WTC11 (cell line): ENCODE results near the gene NACC2. TPM values are rescaled to one million over a fixed set of nuclear protein-coding genes. Genes with fewer than 3 reads are reported as not detected.
A peak's percentile ranks its signal among the peaks of the same experiment; 100 is the strongest.

Experiments
- ATAC-seq: fragments of 200-7000 bp; cut with Tn5 transposase; 2 replicates; pipeline ENCODE4 v1.10.0; 2021; ENCODE audit warnings: mild to moderate bottlenecking, moderate library complexity
- CTCF ChIA-PET: fragments of 300-600 bp; sonication (Branson Sonifier 250); formaldehyde crosslinking; loops from one replicate; lab custom pipeline; 2021; ENCODE audit warnings: antibody characterized with exemption; lab: Charles Lee
- POLR2A ChIA-PET: fragments of 350-600 bp; sonication (Branson Sonifier 250); formaldehyde crosslinking; loops from one replicate; lab custom pipeline; 2021; ENCODE audit warnings: antibody characterized with exemption; lab: Charles Lee
- DNase-seq: peaks from one replicate; pipeline ENCODE4 v3.0.0; 2021; ENCODE audit warnings: low spot score
- H3K27ac Mint-ChIP-seq: 2 replicates; pipeline ENCODE4 v1.8.0; 2021; ENCODE audit warnings: mixed read lengths
- H3K27me3 Mint-ChIP-seq: 2 replicates; pipeline ENCODE4 v1.8.0; 2021; ENCODE audit warnings: low read depth, mild to moderate bottlenecking, moderate library complexity, mixed read lengths
- H3K36me3 Mint-ChIP-seq: 2 replicates; pipeline ENCODE4 v1.8.0; 2021; ENCODE audit warnings: mixed read lengths
- H3K4me1 Mint-ChIP-seq: 2 replicates; pipeline ENCODE4 v1.8.0; 2022; ENCODE audit warnings: mixed read lengths
- H3K4me3 Mint-ChIP-seq: 2 replicates; pipeline ENCODE4 v1.8.0; 2021; ENCODE audit warnings: mild to moderate bottlenecking, moderate library complexity, mixed read lengths
- H3K9me3 Mint-ChIP-seq: 2 replicates; pipeline ENCODE4 v1.8.0; 2021; ENCODE audit warnings: mixed read lengths
- ATF1 ChIP-seq: sonication (generic); formaldehyde crosslinking; IDR thresholded peaks from 2 replicates; pipeline ENCODE4 v1.8.1; 2023; ENCODE audit warnings: mild to moderate bottlenecking, moderate library complexity, missing genetic modification reagents
- GABPB1 ChIP-seq: sonication (generic); formaldehyde crosslinking; IDR thresholded peaks from 2 replicates; pipeline ENCODE4 v1.8.1; 2023; ENCODE audit warnings: mild to moderate bottlenecking, missing genetic modification reagents
- JUN ChIP-seq: sonication (generic); formaldehyde crosslinking; IDR thresholded peaks from 2 replicates; pipeline ENCODE4 v1.8.0; 2023; ENCODE audit warnings: mild to moderate bottlenecking, missing genetic modification reagents
- KAT7 ChIP-seq: sonication (generic); formaldehyde crosslinking; IDR thresholded peaks from 2 replicates; pipeline ENCODE4 v1.8.1; 2023; ENCODE audit warnings: missing genetic modification reagents, mild to moderate bottlenecking, borderline replicate concordance
- MYBL2 ChIP-seq: sonication (generic); formaldehyde crosslinking; IDR thresholded peaks from 2 replicates; pipeline ENCODE4 v1.8.1; 2023; ENCODE audit warnings: mild to moderate bottlenecking, moderate library complexity, missing genetic modification reagents
- NFE2L1 ChIP-seq: sonication (generic); formaldehyde crosslinking; IDR thresholded peaks from 2 replicates; pipeline ENCODE4 v1.8.1; 2023; ENCODE audit warnings: missing genetic modification reagents
- SMAD4 ChIP-seq: sonication (generic); formaldehyde crosslinking; IDR thresholded peaks from 2 replicates; pipeline ENCODE4 v1.8.0; 2022; ENCODE audit warnings: mild to moderate bottlenecking, missing genetic modification reagents
- SP1 ChIP-seq: sonication (generic); formaldehyde crosslinking; conservative IDR thresholded peaks from 2 replicates; pipeline ENCODE4 v1.8.1; 2022; ENCODE audit warnings: missing genetic modification reagents
- TCF7 ChIP-seq: sonication (generic); formaldehyde crosslinking; IDR thresholded peaks from 2 replicates; pipeline ENCODE4 v1.8.0; 2022; ENCODE audit warnings: mild to moderate bottlenecking, low read depth, missing genetic modification reagents, moderate library complexity
- TEAD4 ChIP-seq: sonication (generic); formaldehyde crosslinking; IDR thresholded peaks from 2 replicates; pipeline ENCODE4 v1.8.0; 2022; ENCODE audit warnings: mild to moderate bottlenecking, missing genetic modification reagents
- ZBTB21 ChIP-seq: sonication (generic); formaldehyde crosslinking; IDR thresholded peaks from 2 replicates; pipeline ENCODE4 v1.8.1; 2023; ENCODE audit warnings: mild to moderate bottlenecking, missing genetic modification reagents, borderline replicate concordance
- ZNF138 ChIP-seq: sonication (generic); formaldehyde crosslinking; conservative IDR thresholded peaks from 2 replicates; pipeline ENCODE4 v1.8.1; 2022; ENCODE audit warnings: mild to moderate bottlenecking, moderate library complexity, missing genetic modification reagents
- ZNF219 ChIP-seq: sonication (generic); formaldehyde crosslinking; IDR thresholded peaks from 2 replicates; pipeline ENCODE4 v1.8.0; 2023; ENCODE audit warnings: missing genetic modification reagents, mild to moderate bottlenecking, borderline replicate concordance
- total RNA-seq: library from RNA; stranded (reverse); gene quantifications from 3 replicates; pipeline ENCODE4 v1.2.3, GENCODE V29; 2021
- TF ChIP-seq, protein P1 (sequence below): fragments of 250-450 bp; sonication (Bioruptor Pico); IDR thresholded peaks from 2 replicates; pipeline ENCODE4 v1.9.0; 2021; ENCODE audit warnings: mild to moderate bottlenecking, borderline replicate concordance
- TF ChIP-seq, protein P2 (sequence below): fragments of 200-600 bp; IDR thresholded peaks from 2 replicates; pipeline ENCODE4 v1.8.0; 2022; ENCODE audit warnings: antibody characterized with exemption
- TF ChIP-seq, protein P3 (sequence below): sonication (generic); formaldehyde crosslinking; IDR thresholded peaks from 2 replicates; pipeline ENCODE4 v1.8.1; 2023; ENCODE audit warnings: mild to moderate bottlenecking, missing genetic modification reagents, borderline replicate concordance
- TF ChIP-seq, protein P4 (sequence below): fragments of 250-450 bp; sonication (Bioruptor Pico); IDR thresholded peaks from 2 replicates; pipeline ENCODE4 v1.9.0; 2021; ENCODE audit warnings: moderate library complexity, mild to moderate bottlenecking, inconsistent platforms, borderline replicate concordance

NACC2 gene
- total RNA-seq, 1 experiment from 2014 or later: 17.1 TPM

DNA sequence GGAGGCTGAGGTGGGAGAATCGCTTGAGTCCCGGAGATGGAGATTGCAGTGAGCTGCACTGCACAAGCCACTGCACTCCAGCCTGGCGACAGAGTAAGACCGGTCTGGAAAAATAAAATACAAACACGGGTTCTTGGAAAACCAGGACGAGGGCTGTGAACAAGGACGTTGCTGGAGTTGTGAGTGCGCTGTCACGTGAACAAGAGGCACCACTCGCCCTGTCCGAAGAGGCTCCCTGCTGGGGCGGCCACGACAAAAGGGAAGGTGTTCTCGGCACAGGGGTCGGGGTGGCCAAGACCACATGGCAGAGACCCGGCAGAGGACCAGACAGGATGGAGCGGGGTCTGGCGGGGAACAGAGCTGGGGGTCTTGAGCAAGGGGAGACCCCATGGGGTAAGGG lies 103.3 kb downstream of the NACC2 start:
- no peak overlapping the region; the same call in none of the 2 replicates for H3K27ac Mint-ChIP-seq
- DNase-seq: no peak
- H3K9me3 Mint-ChIP-seq: no peaks in the 10 kb centered on the region
- H3K4me3 Mint-ChIP-seq: no peak overlapping the region
- POLR2A ChIA-PET: no interaction called here
- CTCF ChIA-PET: interaction anchor here (0.6 to 4.3 kb wide), 4 partner anchors 9 to 202 kb away, joined by 3 to 17 read pairs (median 7); no protein-coding TSS in a partner anchor
- H3K4me1 Mint-ChIP-seq: peaks cover 23% of the 10 kb centered on the region
- H3K36me3 Mint-ChIP-seq: no peaks in the 10 kb centered on the region
- ATAC-seq: no peak
- no peaks in the 10 kb centered on the region for H3K27me3 Mint-ChIP-seq
- TF ChIP-seq, protein P1, sequence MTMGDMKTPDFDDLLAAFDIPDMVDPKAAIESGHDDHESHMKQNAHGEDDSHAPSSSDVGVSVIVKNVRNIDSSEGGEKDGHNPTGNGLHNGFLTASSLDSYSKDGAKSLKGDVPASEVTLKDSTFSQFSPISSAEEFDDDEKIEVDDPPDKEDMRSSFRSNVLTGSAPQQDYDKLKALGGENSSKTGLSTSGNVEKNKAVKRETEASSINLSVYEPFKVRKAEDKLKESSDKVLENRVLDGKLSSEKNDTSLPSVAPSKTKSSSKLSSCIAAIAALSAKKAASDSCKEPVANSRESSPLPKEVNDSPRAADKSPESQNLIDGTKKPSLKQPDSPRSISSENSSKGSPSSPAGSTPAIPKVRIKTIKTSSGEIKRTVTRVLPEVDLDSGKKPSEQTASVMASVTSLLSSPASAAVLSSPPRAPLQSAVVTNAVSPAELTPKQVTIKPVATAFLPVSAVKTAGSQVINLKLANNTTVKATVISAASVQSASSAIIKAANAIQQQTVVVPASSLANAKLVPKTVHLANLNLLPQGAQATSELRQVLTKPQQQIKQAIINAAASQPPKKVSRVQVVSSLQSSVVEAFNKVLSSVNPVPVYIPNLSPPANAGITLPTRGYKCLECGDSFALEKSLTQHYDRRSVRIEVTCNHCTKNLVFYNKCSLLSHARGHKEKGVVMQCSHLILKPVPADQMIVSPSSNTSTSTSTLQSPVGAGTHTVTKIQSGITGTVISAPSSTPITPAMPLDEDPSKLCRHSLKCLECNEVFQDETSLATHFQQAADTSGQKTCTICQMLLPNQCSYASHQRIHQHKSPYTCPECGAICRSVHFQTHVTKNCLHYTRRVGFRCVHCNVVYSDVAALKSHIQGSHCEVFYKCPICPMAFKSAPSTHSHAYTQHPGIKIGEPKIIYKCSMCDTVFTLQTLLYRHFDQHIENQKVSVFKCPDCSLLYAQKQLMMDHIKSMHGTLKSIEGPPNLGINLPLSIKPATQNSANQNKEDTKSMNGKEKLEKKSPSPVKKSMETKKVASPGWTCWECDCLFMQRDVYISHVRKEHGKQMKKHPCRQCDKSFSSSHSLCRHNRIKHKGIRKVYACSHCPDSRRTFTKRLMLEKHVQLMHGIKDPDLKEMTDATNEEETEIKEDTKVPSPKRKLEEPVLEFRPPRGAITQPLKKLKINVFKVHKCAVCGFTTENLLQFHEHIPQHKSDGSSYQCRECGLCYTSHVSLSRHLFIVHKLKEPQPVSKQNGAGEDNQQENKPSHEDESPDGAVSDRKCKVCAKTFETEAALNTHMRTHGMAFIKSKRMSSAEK: no peak
- no peak for TF ChIP-seq NFE2L1
- TF ChIP-seq TEAD4 (CRISPR knock-in tag): no peak
- no peak for TF ChIP-seq ZNF138
- TF ChIP-seq, protein P2, sequence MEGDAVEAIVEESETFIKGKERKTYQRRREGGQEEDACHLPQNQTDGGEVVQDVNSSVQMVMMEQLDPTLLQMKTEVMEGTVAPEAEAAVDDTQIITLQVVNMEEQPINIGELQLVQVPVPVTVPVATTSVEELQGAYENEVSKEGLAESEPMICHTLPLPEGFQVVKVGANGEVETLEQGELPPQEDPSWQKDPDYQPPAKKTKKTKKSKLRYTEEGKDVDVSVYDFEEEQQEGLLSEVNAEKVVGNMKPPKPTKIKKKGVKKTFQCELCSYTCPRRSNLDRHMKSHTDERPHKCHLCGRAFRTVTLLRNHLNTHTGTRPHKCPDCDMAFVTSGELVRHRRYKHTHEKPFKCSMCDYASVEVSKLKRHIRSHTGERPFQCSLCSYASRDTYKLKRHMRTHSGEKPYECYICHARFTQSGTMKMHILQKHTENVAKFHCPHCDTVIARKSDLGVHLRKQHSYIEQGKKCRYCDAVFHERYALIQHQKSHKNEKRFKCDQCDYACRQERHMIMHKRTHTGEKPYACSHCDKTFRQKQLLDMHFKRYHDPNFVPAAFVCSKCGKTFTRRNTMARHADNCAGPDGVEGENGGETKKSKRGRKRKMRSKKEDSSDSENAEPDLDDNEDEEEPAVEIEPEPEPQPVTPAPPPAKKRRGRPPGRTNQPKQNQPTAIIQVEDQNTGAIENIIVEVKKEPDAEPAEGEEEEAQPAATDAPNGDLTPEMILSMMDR: no peak
- TF ChIP-seq, all 79 proteins: peak for 0

DNA sequence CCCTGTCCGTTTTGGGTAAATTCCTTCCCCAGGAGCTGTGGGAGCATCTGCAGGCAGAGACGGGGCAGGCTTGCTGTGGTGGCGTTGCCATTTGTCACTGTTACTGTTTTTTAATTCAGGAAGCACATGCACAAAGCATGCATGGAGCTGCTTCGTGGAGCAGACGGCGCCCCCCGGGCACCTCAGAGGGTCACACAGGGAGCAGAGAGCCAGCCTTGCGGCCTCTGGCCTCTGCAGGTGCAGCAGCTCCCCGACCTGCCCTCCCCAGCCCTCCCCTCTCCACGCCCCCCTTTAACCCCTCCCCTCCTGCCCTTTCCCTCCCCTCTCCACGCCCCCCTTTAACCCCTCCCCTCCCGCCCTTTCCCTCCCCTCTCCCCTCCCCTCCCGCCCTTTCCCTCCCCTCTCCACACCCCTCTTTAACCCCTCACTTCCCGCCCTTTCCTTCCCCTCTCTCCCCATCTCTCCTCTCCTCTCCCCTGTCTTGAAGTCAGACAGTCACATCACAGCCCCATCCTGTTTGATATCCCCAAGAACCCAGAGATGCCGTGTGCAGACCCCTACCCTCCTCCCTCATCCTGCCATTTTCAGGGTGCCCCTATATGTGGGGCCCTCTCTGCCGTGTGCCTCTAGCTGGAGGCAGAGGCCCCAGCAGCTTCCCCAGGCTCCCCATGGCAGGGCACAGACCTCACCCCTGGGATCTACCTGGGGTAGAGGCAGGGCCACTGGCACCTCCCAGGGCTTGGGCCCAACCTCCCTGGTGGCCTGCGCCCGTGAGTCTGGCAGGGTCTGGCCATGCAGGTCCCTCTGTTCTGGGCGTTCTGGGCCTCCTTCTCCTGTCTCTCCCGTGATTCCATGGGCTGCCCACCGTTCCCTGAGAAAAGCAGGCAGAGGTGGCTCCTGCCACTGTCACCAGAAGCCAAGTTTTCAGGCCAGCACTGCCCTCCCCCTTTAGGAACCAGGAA lies 104.3 kb downstream of the NACC2 start:
- peak; percentile 64 for DNase-seq
- Mint-ChIP-seq H3K4me3 (no peak overlapping the region), H3K27me3 (no peaks in the 10 kb centered on the region), H3K27ac (no peak overlapping the region), H3K4me1 (peaks cover 23% of the 10 kb centered on the region), H3K9me3 (no peaks in the 10 kb centered on the region), H3K36me3 (no peaks in the 10 kb centered on the region)
- POLR2A ChIA-PET: no interaction called here
- CTCF ChIA-PET: interaction anchor here (0.9 to 4.3 kb wide), 7 partner anchors 10 to 148 kb away, joined by 3 to 17 read pairs (median 4); no protein-coding TSS in a partner anchor
- TF ChIP-seq TCF7 (CRISPR knock-in tag) (no peak), ATF1 (no peak), KAT7 (CRISPR knock-in tag) (no peak), SP1 (CRISPR knock-in tag) (peak; percentile 47; the same call in 1 of the 2 replicates)
- ATAC-seq: peak; percentile 14

DNA sequence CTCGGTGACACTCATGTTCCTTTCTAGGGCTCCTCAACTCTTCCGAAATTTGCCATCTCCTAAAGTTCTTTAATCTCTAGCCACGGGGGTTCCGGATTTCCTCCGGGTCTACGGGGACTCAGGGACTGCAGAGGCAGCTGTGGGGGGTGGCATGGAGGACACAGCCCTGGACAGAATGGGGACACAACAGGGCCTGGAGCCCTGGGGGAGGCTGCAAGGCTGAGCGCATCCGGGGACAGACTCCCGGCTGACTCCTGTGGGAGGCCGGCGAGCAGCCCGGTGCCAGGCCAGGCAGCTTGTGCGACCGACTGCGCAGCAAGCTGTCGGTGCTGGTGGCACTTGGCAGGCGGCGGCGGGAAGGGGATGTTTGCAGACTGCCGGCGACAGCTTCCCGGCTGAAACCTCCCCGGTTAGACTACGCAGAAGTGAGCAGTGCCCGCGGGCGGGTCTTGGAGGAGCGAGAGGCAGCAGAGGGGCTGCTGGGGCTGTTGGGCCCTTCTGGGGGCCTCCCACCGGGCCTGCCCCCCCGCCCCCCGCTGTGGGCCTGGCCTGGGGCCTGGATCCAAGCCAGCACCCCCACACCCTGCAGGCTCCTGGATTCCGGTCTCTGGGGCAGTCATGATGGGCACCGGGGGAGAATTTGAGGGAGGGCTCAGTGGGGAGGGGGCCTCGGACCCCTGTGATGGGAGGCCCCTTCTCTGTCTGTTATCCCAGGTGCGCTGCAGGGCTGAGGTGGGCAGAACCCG lies 105.2 kb downstream of the NACC2 start:
- Mint-ChIP-seq H3K4me1 (peaks cover 23% of the 10 kb centered on the region), H3K9me3 (no peaks in the 10 kb centered on the region), H3K4me3 (no peak overlapping the region), H3K27ac (no peak overlapping the region), H3K27me3 (no peaks in the 10 kb centered on the region), H3K36me3 (no peaks in the 10 kb centered on the region)
- ChIA-PET POLR2A (no interaction called here), CTCF (interaction anchor here (0.9 to 4.3 kb wide), 5 partner anchors 11 to 148 kb away, joined by 3 to 17 read pairs (median 4); no protein-coding TSS in a partner anchor)
- ATAC-seq: no peak
- DNase-seq: no peak
- TF ChIP-seq, protein P3, sequence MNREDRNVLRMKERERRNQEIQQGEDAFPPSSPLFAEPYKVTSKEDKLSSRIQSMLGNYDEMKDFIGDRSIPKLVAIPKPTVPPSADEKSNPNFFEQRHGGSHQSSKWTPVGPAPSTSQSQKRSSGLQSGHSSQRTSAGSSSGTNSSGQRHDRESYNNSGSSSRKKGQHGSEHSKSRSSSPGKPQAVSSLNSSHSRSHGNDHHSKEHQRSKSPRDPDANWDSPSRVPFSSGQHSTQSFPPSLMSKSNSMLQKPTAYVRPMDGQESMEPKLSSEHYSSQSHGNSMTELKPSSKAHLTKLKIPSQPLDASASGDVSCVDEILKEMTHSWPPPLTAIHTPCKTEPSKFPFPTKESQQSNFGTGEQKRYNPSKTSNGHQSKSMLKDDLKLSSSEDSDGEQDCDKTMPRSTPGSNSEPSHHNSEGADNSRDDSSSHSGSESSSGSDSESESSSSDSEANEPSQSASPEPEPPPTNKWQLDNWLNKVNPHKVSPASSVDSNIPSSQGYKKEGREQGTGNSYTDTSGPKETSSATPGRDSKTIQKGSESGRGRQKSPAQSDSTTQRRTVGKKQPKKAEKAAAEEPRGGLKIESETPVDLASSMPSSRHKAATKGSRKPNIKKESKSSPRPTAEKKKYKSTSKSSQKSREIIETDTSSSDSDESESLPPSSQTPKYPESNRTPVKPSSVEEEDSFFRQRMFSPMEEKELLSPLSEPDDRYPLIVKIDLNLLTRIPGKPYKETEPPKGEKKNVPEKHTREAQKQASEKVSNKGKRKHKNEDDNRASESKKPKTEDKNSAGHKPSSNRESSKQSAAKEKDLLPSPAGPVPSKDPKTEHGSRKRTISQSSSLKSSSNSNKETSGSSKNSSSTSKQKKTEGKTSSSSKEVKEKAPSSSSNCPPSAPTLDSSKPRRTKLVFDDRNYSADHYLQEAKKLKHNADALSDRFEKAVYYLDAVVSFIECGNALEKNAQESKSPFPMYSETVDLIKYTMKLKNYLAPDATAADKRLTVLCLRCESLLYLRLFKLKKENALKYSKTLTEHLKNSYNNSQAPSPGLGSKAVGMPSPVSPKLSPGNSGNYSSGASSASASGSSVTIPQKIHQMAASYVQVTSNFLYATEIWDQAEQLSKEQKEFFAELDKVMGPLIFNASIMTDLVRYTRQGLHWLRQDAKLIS (CRISPR knock-in tag): no peak
- TF ChIP-seq GABPB1 (no peak), MYBL2 (CRISPR knock-in tag) (no peak), SMAD4 (CRISPR knock-in tag) (no peak), JUN (CRISPR knock-in tag) (no peak), ZBTB21 (CRISPR knock-in tag) (no peak), ZNF219 (CRISPR knock-in tag) (no peak), TEAD4 (CRISPR knock-in tag) (no peak)
- TF ChIP-seq, protein P4, sequence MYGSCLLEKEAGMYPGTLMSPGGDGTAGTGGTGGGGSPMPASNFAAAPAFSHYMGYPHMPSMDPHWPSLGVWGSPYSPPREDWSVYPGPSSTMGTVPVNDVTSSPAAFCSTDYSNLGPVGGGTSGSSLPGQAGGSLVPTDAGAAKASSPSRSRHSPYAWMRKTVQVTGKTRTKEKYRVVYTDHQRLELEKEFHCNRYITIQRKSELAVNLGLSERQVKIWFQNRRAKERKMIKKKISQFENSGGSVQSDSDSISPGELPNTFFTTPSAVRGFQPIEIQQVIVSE (CRISPR knock-in tag): no peak
